ENCODE data around the gene D2HGDH.
"Not testable (repeated sequence)": the region's sequence is repeated elsewhere in the genome, so short reads cannot be mapped to it uniquely, and the experiment has no call there.

D2HGDH gene

GRCh38 chr2:241796610-241797138 lies 62.2 kb downstream of the D2HGDH start:
- DNase-seq: no peak

DNA sequence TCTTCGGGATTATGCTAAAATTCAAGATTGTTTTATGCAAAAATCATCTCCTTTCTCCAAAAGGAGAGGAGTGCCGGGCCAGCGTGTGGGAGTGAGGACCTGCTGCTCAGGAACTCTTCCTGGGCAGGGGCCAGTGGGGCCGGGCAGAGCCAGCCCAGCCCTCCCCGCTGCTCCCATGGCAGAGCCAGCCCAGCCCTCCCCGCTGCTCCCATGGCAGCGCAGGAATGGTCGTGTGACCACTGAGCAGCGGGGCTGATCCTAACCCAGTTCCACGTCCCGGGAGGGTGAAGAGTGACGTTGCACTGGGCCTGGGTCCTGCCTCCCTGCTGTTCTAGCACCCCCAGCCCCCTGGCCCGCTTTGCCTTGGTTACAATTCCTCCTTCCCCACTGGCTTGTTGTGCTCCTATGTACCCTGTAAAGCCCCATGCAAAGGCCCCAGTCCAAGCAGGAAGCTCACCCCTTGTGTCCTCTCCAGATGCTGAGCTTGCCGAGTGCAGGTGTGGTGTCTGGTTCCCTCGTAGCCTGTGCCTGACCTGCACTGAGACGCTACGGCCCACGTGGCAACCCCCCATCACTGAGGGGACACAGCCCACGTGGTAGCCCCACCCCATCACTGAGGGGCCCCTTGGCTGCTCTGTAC lies 63.1 kb downstream of the D2HGDH start:
- DNase-seq: no peak

DNA sequence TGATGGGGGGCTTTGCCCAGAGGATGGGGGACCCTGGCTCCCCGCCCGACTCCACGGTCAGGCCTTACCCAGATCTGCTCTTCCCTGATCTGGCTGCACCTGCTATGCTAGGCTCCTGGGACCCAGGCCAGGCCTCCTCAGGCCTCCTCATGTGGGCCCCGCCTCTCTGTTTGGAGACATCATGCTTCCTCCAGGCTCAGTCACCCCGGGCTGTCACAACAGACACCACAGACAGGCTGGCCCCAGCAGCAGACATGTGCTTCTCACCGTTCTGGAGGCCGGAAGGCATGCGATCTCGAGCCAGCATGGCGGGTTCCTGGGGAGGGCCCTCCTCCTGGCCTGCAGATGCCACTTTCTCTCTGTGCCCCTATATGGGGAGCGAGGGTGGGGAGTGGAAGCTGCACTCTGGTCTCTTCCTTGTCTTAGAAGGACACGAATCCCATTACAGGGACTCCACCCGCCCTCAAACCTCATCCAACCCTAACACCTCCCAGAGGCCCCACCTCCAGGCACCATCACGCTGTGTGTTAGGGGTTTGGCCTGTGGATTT lies 63.7 kb downstream of the D2HGDH start:
- DNase-seq: no peak

DNA sequence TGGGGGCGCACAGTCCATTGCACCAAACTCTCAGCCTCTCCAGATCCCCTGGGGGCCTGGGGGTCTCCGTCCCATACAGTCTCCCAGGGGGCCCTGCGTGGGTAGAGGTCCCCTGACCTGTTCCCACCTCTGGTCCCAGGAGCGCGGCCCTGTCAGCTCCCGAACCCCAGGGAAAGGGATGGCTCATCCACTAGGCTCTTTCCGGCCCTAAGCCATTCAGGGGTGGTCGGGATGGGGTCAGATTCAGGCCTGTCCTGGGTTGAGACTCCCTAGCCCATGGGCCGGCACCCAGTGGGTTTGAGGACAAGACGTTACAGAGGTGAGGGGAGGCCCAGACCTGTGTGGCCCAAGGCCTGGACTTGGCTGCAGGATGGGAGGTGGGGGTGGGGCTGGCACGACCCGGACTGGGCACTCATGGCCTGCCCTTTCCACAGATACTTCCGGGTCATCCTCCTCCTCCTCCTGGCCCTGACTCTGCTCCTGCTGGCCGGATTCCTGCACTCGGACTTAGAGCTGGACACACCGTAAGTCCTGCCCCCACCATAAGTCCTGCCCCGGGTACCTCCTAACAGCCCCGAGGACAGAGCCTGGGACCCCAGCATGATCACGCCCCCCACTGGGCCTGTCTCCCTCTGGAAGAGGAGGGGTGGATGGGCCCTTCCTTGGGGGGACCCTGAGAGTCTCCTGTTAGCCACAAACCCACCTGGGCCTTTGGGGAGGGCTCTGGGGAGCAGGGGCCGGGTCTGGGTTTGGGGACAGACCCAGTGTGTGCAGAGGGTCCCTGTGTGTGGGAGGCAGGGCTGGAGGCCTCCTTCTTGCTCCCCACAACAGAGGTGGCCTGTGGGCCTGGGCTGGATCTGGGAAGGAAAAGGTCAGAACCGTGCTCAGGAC lies 64.4 kb downstream of the D2HGDH start:
- DNase-seq: no peak

DNA sequence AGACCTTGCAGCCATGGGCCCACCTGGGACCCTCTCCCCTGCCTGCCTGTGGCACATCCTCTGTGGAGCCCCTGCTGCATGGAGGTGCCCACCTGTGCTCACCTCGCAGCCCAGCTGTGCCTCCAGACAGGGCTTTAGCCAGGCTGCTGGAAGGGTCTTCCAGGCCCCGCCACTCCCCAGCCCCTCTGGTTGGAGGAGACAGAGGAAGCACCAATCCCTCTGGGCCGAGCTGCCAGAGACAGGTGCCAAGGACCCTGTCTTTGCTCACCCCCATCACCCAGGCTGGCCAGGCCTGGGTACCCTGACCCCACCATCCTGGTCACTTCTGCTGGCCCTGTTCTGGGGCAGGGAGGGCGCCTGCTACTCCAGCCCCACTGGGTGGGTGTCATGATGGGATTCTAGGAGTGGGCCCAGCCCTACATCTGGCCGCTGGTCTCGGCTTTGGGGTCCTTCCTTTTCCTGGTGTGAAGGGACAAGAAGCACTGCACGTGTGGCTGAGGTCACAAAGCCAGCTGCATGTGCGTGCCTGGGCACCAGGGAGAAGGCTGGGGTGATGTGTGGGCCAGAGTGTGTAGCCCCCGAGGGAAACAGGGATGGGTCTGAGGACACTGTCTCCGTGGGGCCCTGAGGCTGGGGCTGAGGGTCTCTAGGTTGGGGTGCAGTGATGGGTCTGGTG lies 65.2 kb downstream of the D2HGDH start:
- DNase-seq: no peak

GRCh38 chr2:241800198-241800903 lies 65.9 kb downstream of the D2HGDH start:
- not testable (repeated sequence) for DNase-seq

DNA sequence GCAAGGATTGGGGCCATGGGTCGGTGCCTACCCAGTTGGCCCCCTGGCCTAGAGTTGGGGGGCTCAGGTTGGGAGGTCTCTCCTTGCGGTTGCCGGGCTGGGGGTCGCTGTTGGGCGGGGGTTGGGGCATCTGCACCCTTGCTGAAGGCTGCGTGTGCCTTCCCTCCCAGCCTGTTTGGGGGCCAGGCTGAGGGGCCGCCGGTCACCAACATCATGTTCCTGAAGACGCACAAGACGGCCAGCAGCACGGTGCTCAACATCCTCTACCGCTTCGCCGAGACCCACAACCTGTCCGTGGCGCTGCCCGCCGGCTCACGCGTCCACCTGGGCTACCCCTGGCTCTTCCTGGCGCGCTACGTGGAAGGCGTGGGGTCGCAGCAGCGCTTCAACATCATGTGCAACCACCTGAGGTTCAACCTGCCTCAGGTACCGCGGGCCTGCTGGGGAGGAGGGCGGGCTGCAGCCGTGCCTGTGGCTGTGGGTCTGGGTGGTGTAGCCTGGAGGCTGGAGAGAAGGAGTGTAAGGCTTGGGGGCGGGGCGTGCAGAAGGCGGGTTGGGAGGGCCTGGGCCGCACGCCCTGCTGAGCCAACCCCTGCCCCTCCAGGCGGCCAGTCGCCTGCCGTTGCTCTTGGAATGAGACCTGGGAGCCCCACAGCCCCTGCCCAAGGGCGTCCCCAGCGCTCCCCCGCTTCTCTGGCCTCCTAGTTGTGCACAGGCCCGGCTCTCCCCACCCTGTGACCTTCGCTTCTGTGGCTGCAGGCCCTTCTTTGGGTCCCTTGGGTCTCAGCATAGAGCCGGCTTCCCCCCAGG lies 67.4 kb downstream of the D2HGDH start:
- DNase-seq: no peak

DNA sequence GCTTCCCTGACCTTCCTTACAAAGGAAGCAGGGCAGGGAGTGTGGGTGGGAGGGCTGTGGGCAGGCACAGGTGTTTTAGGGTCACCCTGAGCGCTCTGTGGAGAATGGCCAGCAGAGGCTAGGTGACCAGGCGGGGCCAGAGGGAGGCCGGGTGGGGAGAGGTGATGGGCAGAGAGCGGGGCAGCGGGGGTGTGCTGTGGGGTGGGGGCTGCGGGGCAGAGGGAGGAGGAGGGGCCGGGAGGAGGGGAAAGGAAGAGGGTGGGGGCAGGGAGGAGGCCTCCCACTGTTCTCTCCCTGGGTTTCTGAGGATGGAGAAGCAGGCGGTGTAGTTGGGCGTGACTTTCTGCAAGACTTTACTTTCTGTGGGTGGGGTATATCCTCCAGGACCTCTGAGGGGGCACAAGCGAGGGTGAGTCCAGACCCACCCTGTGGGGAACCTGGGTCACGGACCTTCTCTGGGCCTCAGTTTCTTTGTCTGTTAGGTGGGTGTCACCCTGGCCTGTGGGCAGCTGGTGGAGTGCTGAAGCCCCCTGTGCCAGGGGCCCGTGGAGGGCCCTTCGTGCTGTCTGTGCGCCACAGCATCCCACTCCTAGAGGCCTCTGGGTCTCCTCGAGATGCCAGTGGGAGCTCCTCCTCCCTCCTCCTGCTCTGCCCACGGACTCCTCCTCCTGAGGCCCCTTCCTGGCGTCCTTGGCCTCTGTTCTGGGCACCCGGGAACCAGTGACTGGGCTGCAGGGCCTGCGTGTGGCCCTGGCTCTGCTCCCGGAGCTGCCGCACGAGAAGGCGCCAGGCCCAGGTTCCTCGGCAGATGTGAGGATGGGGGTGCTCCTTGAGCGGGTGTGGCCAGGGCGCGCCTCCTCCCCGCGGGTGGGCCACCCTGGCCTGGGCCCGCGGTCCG lies 68.2 kb downstream of the D2HGDH start:
- no peak for DNase-seq

DNA sequence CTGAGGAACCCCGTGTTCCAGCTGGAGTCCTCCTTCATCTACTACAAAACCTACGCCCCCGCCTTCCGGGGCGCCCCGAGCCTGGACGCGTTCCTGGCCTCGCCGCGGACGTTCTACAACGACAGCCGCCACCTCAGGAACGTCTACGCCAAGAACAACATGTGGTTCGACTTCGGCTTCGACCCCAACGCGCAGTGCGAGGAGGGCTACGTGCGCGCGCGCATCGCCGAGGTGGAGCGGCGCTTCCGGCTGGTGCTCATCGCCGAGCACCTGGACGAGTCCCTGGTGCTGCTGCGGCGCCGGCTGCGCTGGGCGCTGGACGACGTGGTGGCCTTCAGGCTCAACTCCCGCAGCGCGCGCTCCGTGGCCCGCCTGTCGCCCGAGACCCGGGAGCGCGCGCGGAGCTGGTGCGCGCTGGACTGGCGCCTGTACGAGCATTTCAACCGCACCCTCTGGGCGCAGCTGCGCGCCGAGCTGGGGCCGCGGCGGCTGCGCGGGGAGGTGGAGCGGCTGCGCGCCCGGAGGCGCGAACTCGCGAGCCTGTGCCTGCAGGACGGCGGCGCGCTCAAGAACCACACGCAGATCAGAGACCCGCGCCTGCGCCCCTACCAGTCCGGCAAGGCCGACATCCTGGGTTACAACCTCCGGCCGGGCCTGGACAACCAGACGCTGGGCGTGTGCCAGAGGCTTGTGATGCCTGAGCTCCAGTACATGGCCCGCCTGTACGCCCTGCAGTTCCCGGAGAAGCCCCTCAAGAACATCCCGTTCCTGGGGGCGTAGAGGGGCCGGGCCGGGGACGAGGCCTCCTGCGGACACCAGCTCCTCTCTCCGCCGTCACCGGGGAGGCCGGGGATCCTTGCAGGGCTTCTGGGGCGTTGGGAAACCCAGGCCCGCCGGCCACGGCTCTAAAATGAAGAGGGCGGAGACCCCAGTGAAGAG lies 69.2 kb downstream of the D2HGDH start:
- DNase-seq: no peak

- no peak for DNase-seq
Observed at GRCh38 chr2:241804326-241805229, 70.1 kb downstream of the D2HGDH start.

GRCh38 chr2:241806217-241806616 lies 71.8 kb downstream of the D2HGDH start:
- not testable (repeated sequence) for DNase-seq

DNA sequence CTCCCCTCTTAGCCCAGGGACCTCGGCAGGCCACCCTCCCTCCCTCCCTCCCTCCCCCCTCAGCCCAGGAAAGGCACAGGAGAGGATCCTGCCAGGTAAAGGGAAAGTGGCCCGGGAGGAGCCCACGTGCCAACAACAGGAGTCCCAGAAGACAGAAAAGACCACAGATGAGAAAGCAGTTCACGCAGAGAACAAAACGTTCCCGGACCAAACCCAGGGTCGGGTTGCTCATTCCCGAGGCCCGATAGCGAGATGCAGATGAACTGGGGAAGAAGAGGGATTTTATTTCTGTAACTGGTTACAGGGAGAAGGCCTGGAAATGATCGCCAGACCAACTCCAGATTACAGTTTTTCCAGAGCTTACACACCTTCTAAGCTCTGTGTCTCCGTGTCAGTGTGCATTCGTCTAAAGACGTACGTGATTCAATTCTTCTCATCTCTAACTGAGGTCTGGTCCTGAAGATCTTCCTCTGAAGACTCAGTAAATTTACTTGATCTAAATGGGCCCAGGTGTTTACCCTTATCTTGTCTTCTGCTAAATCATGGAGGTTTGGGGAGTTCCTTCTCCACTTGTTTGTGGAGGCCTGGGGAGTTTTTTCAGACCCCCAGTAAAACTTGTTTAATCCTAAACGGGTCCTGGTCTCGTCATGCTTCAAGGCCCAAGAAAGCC lies 73.8 kb downstream of the D2HGDH start:
- no peak for DNase-seq

- no peak for DNase-seq
Observed at GRCh38 chr2:241808721-241809382, 74.4 kb downstream of the D2HGDH start, which contains the start of gene NEU4. Gene NEU4, plus strand, starts transcription at chr2:241809193. Its CDS starts 5,292 bp downstream, at chr2:241814485.

- DNase-seq: no peak
Observed at GRCh38 chr2:241809383-241810306, 75.2 kb downstream of the D2HGDH start.

GRCh38 chr2:241810307-241811200 lies 76.1 kb downstream of the D2HGDH start:
- DNase-seq: no peak

Measured in bone marrow (tissue), 2 donors.